ENCODE data around the gene ATP6V0B.
A peak's percentile ranks its signal among the peaks of the same experiment; 100 is the strongest.

ATP6V0B gene

GRCh38 chr1:43969746-43970466, 4.9 kb upstream of the ATP6V0B start, which contains the start of gene DPH2:
Gene DPH2 (plus strand): TSS chr1:43970010. CDS start chr1:43970176, 166 bp downstream.
- peak; percentile 97 for TF ChIP-seq MAX (IDR thresholded peaks at IDR 0.05; ENCODE audit: low read depth, low read length)
- TF ChIP-seq MYC (IDR thresholded peaks at IDR 0.05; ENCODE audit: low read depth, low read length) = peak; percentile 97
- TF ChIP-seq POLR2A (IDR thresholded peaks at IDR 0.05; ENCODE audit: extremely low read depth, insufficient read length) = peak; percentile 31
- no peak for TF ChIP-seq CTCF (IDR thresholded peaks at IDR 0.05; ENCODE audit: low read depth, low read length)
- DNase-seq (ENCODE audit: low read depth) = peak; percentile 97
- peak within 1 kb of the TSS; percentile 89 for H3K4me3 ChIP-seq (ENCODE audit: low read depth, low read length)

GRCh38 chr1:43970502-43970901, 4.3 kb upstream of the ATP6V0B start:
- no peak for DNase-seq (ENCODE audit: low read depth)
- no peak for TF ChIP-seq MAX (IDR thresholded peaks at IDR 0.05; ENCODE audit: low read depth, low read length)
- no peak for TF ChIP-seq CTCF (IDR thresholded peaks at IDR 0.05; ENCODE audit: low read depth, low read length)
- no peak for TF ChIP-seq MYC (IDR thresholded peaks at IDR 0.05; ENCODE audit: low read depth, low read length)
- no peak for TF ChIP-seq POLR2A (IDR thresholded peaks at IDR 0.05; ENCODE audit: extremely low read depth, insufficient read length)
- H3K4me3 ChIP-seq (ENCODE audit: low read depth, low read length) = peak overlapping the region; percentile 89

- H3K4me3 ChIP-seq (ENCODE audit: low read depth, low read length) = peak overlapping the region; percentile 89
- no peak for TF ChIP-seq CTCF (IDR thresholded peaks at IDR 0.05; ENCODE audit: low read depth, low read length)
- TF ChIP-seq POLR2A (IDR thresholded peaks at IDR 0.05; ENCODE audit: extremely low read depth, insufficient read length) = no peak
- no peak for TF ChIP-seq MAX (IDR thresholded peaks at IDR 0.05; ENCODE audit: low read depth, low read length)
- no peak for TF ChIP-seq MYC (IDR thresholded peaks at IDR 0.05; ENCODE audit: low read depth, low read length)
- no peak for DNase-seq (ENCODE audit: low read depth)
Measured at GRCh38 chr1:43970911-43971310, 3.8 kb upstream of the ATP6V0B start.

GRCh38 chr1:43971336-43971980, 3.3 kb upstream of the ATP6V0B start:
- DNase-seq (ENCODE audit: low read depth) = no peak
- no peak for TF ChIP-seq MAX (IDR thresholded peaks at IDR 0.05; ENCODE audit: low read depth, low read length)
- TF ChIP-seq CTCF (IDR thresholded peaks at IDR 0.05; ENCODE audit: low read depth, low read length) = no peak
- TF ChIP-seq POLR2A (IDR thresholded peaks at IDR 0.05; ENCODE audit: extremely low read depth, insufficient read length) = no peak
- no peak for TF ChIP-seq MYC (IDR thresholded peaks at IDR 0.05; ENCODE audit: low read depth, low read length)
- H3K4me3 ChIP-seq (ENCODE audit: low read depth, low read length) = no peak overlapping the region

GRCh38 chr1:43973981-43974442, 748 bp upstream of the ATP6V0B start:
- no peak for TF ChIP-seq MAX (IDR thresholded peaks at IDR 0.05; ENCODE audit: low read depth, low read length)
- 0 out of 2 replicates have a peak, but pooled peaks have one; percentile 34 for TF ChIP-seq MYC (IDR thresholded peaks at IDR 0.05; ENCODE audit: low read depth, low read length)
- peak overlapping the region; percentile 91 for H3K4me3 ChIP-seq (ENCODE audit: low read depth, low read length)
- no peak for DNase-seq (ENCODE audit: low read depth)

Measured in NB4 (cell line).